Fibroblast of lung (primary cell): ENCODE measurements around the gene ODF2.

Source experiments
- EZH2 ChIP-seq: IDR thresholded peaks from 2 replicates; pipeline ENCODE4 v1.5.1; 2012; ENCODE audit warnings: low read length, control low read depth, mild to moderate bottlenecking; ENCODE audit errors: missing control alignments
- TF ChIP-seq, protein P1 (sequence below), 2 donors: IDR thresholded peaks in 1 of 2; conservative IDR thresholded peaks in 1 of 2; 1 replicate in 1 of 2; 2 replicates in 1 of 2; pipeline ENCODE4 v1.5.1; 2011 to 2012; ENCODE audit warnings: low read length in 2 of 2, control low read depth in 1 of 2, inconsistent platforms in 1 of 2, low read depth in 1 of 2, mild to moderate bottlenecking in 1 of 2

DNA sequence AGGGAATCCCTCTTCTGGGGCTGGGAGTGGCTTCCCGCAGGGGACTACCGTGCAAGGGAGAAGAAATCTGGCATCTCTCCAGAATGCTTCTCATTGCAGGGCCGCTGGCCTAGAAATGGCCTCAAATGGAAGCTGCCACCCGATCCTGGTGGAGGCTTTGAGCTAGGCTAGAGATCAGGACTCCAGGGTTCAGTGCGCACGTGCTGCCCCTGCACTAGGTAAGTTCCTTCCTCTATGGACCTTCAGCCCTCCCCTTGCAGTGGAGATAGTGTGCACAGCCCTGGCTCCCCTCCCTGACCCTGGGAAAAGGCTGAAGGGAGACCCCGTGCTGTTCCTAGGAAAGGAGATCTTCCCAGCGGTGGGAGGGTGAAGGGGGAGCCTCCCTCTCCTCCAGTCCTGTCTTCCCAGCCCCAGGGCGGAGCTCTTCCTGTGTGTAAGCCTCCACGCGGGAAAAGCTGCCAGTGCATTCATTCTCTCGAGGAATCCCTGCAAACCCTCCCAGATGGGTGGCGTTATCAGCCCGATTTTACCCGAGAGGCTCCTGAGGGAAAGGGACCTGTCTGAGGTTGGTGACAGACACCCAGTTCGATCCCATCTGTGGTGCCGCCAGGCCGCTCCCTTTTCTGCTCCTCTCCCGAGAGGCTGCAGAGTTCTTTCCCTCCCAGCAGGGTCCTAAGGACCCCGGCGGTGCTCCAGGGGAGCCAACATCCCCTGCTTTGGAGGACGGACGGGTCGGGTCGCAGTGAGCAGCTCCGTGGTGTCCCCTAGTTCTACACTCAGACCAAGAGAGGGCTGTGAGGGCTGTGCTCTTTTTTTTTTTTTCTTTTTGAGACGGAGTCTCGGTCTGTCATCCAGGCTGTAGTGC lies 36.5 kb upstream of the ODF2 start:
- TF ChIP-seq, protein P1, sequence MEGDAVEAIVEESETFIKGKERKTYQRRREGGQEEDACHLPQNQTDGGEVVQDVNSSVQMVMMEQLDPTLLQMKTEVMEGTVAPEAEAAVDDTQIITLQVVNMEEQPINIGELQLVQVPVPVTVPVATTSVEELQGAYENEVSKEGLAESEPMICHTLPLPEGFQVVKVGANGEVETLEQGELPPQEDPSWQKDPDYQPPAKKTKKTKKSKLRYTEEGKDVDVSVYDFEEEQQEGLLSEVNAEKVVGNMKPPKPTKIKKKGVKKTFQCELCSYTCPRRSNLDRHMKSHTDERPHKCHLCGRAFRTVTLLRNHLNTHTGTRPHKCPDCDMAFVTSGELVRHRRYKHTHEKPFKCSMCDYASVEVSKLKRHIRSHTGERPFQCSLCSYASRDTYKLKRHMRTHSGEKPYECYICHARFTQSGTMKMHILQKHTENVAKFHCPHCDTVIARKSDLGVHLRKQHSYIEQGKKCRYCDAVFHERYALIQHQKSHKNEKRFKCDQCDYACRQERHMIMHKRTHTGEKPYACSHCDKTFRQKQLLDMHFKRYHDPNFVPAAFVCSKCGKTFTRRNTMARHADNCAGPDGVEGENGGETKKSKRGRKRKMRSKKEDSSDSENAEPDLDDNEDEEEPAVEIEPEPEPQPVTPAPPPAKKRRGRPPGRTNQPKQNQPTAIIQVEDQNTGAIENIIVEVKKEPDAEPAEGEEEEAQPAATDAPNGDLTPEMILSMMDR (conservative IDR thresholded peaks at IDR 0.05 in 1 of 2, IDR thresholded peaks at IDR 0.05 in 1 of 2; ENCODE audit: low read depth in 1 of 2, low read length in 2 of 2), result no peak
- TF ChIP-seq EZH2, result no peak
